Stimulated activated CD4-positive, alpha-beta T cell treated with anti-CD3 and anti-CD28 coated beads, Interleukin-4, amount 100 ng/mL, for 1 hour (primary cell): Measurements from ENCODE around the gene CARHSP1.
"Not testable (repeated sequence)": the region's sequence is repeated elsewhere in the genome, so short reads cannot be mapped to it uniquely, and the experiment has no call there.

Experiments
- DNase-seq: peaks from one replicate; pipeline ENCODE4 v3.0.0-alpha.2; 2020

Gene CARHSP1

GRCh38 chr16:8853150-8853549 is 15.7 kb downstream of the CARHSP1 start:
- no peak for DNase-seq

DNA sequence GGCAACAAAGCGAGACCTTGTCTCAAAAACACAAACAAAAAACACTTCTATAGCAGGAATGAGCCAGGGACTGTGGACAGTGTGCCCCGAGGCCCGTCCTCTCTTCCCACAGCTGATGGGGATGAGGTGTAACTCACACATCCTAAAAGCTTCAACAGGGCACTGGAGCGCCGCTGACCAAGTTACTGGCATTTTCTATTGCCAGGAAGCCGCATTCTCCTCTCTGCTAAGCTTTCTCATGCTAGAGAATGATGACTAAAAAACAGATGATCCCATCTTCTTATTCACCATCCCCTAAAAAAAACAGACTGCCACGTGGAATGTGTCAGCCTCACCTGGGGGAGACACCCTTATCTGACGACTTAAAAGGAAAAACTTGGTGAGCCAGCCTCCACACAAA is 16.3 kb downstream of the CARHSP1 start:
- no peak for DNase-seq

- DNase-seq = no peak
Observed at GRCh38 chr16:8851761-8852403, 16.9 kb downstream of the CARHSP1 start.

DNA sequence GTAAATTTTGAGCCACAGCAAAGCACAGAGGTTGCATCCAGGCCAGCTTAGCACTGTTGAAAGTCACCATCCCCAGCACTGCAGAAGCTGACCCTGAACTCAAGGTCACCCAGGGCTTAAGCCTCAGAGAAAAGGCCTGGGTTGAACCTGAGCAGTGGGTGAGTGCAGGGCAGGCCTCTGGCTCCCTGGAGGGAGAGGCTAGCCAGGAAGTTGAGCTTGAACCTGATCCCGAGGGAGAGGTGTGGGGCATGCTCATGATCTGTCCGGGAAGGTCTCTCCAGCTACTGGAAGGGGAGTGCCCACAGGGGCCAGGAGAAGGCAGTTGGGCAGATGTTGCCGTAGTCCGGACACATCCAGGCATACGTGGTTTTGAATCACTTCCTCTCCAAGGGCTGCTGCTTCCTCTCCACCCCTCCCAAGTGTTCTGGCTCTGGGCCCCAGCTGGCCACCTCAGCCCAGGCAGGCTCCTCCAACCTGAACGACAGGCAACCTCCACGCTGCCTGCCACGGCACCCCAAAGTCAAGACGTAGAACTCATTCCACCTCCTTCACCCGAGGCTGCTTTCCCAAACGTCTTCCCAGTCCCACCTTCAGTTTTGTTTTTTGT is 18.4 kb downstream of the CARHSP1 start:
- no peak for DNase-seq

DNA sequence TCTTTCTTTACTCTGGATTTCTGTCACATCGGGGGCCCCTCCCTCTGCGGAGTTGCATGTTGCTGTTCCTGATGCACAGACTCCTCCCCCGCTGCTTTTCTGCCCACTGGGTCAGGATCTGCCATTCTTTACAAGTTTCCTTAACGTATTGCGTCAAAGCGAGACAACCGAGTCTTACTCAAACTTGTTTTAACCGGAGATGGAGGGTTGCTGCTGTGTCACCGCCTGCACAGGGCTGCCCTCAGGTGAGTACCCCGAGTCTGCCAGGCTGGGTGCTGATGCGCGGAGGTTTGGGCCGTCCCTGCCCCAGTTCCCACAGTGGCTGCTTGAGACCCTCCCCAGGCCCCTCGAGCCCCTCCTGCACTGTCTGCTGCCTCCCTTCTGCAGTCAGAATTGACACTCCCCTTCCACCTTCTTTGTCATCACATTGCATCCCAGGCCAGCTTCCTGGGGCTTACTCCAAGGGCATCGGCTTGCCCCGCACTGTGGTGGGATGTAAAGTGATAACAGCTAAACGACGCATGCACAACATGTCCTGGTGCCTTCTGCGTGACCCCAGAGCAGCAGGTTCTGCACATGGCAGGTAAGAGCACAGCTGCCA is 19.3 kb downstream of the CARHSP1 start:
- DNase-seq = no peak

- DNase-seq = no peak
Observed at GRCh38 chr16:8848939-8849391, 19.8 kb downstream of the CARHSP1 start.

DNA sequence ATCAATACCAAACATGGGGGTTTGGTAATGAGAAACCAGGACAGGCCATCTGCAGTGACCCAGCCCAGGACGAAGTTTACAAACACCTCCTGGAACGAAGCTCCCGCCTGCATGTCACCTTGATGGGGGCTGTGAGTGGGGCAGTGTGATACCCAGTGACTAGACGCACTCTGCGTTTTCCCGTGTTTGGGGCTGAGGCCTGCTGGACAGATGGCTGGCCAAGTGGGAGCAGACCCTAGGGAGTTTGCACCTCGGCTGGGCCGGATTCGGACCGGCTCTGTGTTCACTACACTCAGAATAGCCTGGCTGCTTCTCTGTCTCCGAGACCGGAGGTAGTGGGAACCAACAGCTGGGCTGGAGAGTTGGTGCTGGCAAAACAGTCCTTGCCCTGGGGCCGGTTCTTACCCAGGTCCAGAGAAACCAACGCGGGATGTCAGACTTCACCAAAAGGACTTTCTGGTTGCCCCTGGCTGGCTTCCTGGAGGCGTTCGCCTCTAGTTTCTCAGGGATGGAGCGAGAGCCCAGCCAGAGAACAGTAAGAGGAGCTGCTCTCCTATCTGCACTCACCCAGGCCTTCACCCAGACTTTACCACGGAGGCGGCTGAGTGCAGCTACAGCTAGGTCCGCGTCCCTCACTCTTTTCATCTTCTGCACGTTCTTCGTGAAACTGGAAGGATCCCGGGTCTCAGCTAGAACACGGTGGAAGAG is 20.4 kb downstream of the CARHSP1 start:
- DNase-seq = no peak

DNA sequence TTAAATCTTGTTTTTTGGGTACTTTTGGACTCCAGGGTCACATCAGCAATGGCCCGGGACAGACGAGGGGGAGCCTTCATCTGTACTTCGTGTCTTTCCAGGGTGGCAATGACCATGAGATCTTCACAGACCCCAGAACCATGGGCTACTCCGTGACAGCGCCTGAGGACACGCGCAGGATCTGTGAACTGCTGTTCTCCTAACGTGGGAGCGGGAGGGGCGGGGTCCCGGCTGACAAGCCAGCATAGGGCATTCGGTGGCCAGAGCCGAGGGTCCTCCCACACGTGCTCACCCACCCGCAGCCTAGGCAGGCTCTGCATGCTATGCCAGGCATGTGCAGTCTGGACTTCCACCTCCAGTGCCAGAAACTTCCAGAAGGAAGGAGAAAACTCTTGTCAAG is 21.2 kb downstream of the CARHSP1 start:
- no peak for DNase-seq

DNA sequence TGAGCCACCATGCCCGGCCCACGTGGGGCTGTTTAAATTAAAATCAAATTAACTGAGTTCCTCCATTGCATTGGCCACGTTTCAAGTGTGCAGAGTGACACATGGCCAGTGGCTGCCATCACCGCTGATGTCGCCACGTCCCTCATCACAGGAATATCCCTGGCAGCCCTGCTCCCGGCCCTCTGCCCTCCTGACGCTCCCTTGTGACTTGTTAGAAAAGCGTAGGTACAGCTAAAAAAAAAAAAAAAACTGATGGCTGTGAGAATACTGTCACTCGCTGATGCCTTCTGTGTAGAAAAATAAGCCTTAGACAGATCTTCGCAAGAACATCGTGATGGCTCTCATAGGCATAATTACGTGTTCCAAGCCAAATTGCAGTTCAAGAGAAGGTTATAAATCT is 21.7 kb downstream of the CARHSP1 start:
- DNase-seq = no peak

- DNase-seq = no peak
Observed at GRCh38 chr16:8846401-8846932, 22.3 kb downstream of the CARHSP1 start.

DNA sequence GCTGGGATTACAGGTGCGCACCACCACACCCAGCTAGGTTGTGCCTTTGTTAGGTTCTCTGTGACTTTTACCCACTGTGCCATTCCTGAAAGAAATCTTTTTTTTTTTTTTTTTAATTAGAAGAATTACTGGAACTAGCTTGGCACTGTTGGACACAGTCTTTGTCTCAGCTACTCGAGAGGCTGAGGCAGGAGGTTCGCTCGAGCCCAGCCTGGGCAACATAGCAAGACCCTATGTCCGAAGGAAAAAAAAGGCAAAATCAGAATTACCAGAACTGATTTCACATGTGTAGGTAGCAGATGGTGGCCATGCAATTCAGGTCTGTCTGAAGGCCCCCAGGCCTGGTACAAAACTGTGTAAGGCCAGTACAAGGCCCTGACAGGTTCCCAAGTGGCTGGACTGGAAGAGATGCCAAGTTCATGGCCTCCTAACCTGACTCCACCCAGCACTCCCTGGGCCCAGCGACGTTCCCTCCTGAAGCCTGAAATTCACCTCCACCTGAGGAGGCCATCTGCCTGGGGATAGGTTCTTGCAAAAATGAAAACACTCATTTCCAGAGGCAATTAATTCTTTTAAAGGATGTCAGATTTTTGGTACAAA is 23.0 kb downstream of the CARHSP1 start:
- DNase-seq = no peak

GRCh38 chr16:8843296-8843695 is 25.5 kb downstream of the CARHSP1 start:
- not testable (repeated sequence) for DNase-seq

GRCh38 chr16:8842016-8842415 is 26.8 kb downstream of the CARHSP1 start:
- not testable (repeated sequence) for DNase-seq

DNA sequence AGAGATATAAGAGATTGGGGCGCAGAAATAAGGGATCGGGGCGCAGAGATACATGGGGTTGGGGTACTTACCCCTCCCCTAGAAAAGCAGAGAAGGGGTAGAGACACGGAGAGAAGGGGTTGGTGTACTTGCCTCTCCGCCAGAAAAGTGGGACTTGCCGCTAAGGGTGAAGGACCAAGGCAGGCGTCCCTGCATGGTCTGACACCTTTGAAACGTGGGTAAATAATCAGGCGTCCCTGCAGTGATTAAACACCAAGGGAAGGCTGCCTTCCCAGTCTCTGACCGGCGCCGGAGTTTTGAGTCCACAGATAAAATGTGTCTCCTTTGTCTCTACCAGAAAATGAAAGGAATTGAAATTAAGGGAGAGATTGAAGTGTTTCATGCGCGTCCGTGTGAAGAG is 31.2 kb downstream of the CARHSP1 start:
- not testable (repeated sequence) for DNase-seq

DNA sequence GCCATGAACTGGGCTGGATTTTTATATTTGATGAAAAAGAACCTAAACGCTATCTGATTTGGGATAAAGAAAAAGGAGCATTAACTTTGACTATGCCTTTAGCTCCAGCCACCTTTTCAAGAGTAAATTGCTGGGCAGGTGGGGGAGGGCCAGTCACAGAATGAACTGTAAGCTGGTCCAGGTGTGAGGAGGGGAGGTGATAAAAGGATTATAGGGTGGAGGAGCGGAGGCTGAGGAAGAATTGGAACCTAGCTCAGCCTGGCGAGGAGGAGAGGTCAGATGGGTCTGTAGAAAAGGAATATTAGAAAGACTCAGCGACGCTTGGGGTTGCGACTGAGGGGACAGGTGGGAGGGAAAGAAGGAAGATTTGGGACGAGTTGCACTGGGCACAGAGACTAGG is 32.0 kb downstream of the CARHSP1 start:
- not testable (repeated sequence) for DNase-seq

DNA sequence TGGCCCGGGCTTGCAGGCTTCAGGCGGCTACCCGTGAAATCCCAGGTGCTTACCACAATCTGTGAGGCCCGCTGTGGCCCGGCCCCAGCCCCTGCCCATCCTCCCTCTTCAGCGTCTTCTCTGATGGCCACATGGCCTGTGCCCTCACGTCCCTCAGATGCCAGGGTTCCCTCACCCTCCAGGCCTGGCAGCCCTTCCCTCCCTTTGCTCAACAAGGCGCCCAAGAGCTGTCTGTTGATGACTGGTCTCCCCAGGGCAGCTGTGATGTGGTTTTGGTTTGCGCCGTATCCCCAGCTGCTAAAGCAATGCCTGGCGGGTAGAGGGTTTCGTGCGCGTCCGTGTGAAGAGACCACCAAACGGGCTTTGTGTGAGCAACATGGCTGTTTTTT is 36.1 kb downstream of the CARHSP1 start:
- no peak for DNase-seq

- DNase-seq = no peak
Observed at GRCh38 chr16:8831871-8832716, 36.7 kb downstream of the CARHSP1 start.

DNA sequence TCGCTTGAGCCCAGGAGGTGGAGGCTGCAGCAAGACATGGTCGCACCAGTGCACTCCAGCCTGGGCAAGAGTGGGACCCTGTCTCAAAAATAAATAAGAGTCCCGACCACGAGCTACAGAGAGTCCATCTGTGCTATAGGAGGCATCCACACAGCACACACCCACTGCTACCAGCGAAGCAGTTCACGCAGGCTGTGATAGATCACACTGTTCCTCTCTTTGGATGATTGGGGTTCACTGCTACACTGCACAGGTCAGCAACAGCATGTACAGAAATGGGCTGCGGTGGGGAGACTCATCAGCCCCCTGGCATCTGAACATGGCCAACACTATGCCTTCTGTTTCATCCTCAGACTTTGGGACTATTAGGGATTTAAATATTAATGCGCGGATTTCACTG is 37.4 kb downstream of the CARHSP1 start:
- DNase-seq = no peak

DNA sequence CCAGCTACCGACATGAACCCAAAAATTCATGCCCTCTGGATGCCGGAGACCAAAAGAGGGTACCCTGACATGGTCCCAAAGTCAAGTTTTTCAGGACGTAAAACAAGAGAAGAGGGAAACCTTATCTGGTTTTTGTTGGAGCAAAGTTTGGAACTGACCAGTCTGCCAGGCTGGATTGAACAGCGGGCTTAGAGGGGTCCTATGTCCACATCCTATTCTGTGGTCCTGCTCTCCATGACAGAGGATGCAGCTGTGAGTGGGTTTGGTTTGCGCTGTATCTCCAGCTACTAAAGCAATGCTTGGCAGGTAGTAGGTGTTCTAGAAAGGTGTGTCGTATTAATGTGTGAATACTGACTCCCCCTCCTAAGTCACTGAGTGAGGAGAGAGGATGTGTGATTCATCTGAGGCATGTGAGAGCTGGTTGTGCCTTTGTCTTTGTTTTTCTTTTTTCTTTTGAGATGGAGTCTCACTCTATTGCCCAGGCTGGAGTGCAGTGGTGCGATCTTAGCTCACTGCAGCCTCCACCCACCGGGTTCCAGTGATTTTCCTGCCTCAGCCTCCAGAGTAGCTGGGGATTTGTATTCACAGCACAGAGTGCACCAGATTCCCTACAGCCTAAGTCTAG is 40.2 kb downstream of the CARHSP1 start:
- no peak for DNase-seq

- no peak for DNase-seq
Observed at GRCh38 chr16:8826278-8826879, 42.4 kb downstream of the CARHSP1 start.

DNA sequence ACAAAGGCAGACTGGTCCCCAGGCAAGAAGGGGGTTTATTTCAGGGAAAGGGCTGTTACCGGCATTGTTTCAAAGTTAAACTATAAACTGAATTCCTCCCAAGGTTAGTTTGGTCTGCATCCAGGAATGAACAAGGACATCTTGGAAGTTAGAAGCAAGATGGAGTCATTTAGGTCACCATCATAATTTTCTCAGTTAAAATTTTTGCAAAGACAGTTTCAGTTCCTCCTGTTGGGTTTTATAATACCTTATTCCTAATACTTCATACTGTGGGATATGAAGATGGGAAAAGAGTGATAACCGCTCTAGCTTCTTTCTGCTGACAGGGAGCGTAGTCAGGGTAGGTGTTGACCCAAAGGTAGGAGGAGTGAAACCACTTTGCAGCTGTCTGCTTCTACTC is 46.4 kb downstream of the CARHSP1 start:
- DNase-seq = no peak
